Endothelial cell of umbilical vein (primary cell): ENCODE results near the gene OR7C1. TPM values are rescaled to one million over a fixed set of nuclear protein-coding genes. Genes with fewer than 3 reads are reported as not detected.

Source experiments
- BruUV-seq: library from RNA; stranded (reverse); fragments of 400-500 nt; replicated peaks from 2 replicates; lab custom pipeline; 2021; lab: Mats Ljungman, UMichigan
- CTCF ChIA-PET: fragments of 300-600, 350-600 bp; sonication (Branson Sonifier 250); formaldehyde crosslinking; loops from one replicate; lab custom pipeline; 2021; ENCODE audit warnings: antibody characterized with exemption, inconsistent platforms; lab: Charles Lee
- POLR2A ChIA-PET: fragments of 300-600, 350-600 bp; sonication (Branson Sonifier 250); formaldehyde crosslinking; loops from one replicate; lab custom pipeline; 2021; ENCODE audit warnings: antibody characterized with exemption, inconsistent platforms; lab: Charles Lee
- DNase-seq: peaks from one replicate; pipeline ENCODE4 v3.0.0-alpha.2; 2011; ENCODE audit warnings: low read depth, low spot score
- FAIRE-seq: peaks from 2 replicates; lab custom pipeline; 2011; peaks lifted over from hg19 to GRCh38; lab: Jason Lieb, UNC
- H2AFZ ChIP-seq: 2 replicates; pipeline ENCODE4 v1.6.0; 2012; ENCODE audit warnings: low read depth, low read length, control low read depth, inconsistent platforms
- H3K27ac ChIP-seq: 2 replicates; pipeline ENCODE4 v1.5.1; 2011; ENCODE audit warnings: low read depth, mild to moderate bottlenecking, control low read depth, low read length, moderate library complexity; ENCODE audit not compliant: insufficient read depth
- H3K27me3 ChIP-seq, 2 experiments: 2 replicates each; pipeline versions ENCODE4 v1.6.0 to v1.6.1; 2011; ENCODE audit warnings: low read length in 2 of 2, mixed read lengths in 1 of 2; ENCODE audit not compliant: control insufficient read depth in 2 of 2, insufficient read depth in 2 of 2
- H3K36me3 ChIP-seq, 2 experiments: 2 replicates in 1 of 2; 3 replicates in 1 of 2; pipeline ENCODE4 v1.5.1; 2011; ENCODE audit warnings: low read length in 2 of 2, mild to moderate bottlenecking in 1 of 2, moderate library complexity in 1 of 2; ENCODE audit not compliant: control insufficient read depth in 2 of 2, insufficient read depth in 2 of 2; ENCODE audit errors: extremely low read depth in 1 of 2
- H3K4me1 ChIP-seq: 3 replicates; pipeline ENCODE4 v1.5.1; 2011; ENCODE audit warnings: mild to moderate bottlenecking, low read length; ENCODE audit not compliant: control insufficient read depth, insufficient read depth; ENCODE audit errors: extremely low read depth
- H3K4me2 ChIP-seq: 2 replicates; pipeline ENCODE4 v1.6.1; 2011; ENCODE audit warnings: low read length, control low read depth, mixed read lengths; ENCODE audit not compliant: insufficient read depth
- H3K4me3 ChIP-seq, 3 experiments: fragments of 200-600 bp in 1 of 3; sonication (generic), shearing (Covaris generic) in 1 of 3; replicated peaks in 1 of 3; 2 replicates each; pipeline ENCODE4 v1.5.1; 2011 to 2016; ENCODE audit warnings: control low read depth in 3 of 3, low read length in 3 of 3, mild to moderate bottlenecking in 2 of 3, inconsistent platforms in 1 of 3, low read depth in 1 of 3, moderate library complexity in 1 of 3; ENCODE audit not compliant: insufficient read depth in 1 of 3
- H3K79me2 ChIP-seq: 2 replicates; pipeline ENCODE4 v1.6.0; 2012; ENCODE audit warnings: low read length, inconsistent platforms; ENCODE audit not compliant: control insufficient read depth, insufficient read depth
- H3K9ac ChIP-seq: replicated peaks from 2 replicates; pipeline ENCODE3; 2011; ENCODE audit warnings: low read length, control low read depth; ENCODE audit not compliant: insufficient read depth; ENCODE audit errors: extremely low read depth
- H3K9me1 ChIP-seq: replicated peaks from 3 replicates; pipeline ENCODE4 v1.6.0; 2011; ENCODE audit warnings: mild to moderate bottlenecking, low read length; ENCODE audit not compliant: control insufficient read depth, insufficient read depth; ENCODE audit errors: extremely low read depth
- H3K9me3 ChIP-seq: replicated peaks from 2 replicates; pipeline ENCODE4 v1.5.1; 2012; ENCODE audit warnings: low read length, inconsistent platforms; ENCODE audit not compliant: control insufficient read depth, insufficient read depth
- H4K20me1 ChIP-seq: replicated peaks from 2 replicates; pipeline ENCODE3; 2011; ENCODE audit warnings: mild to moderate bottlenecking, low read length; ENCODE audit not compliant: control insufficient read depth, insufficient read depth; ENCODE audit errors: extremely low read depth
- CTCF ChIP-seq, 2 donors: IDR thresholded peaks; 1 replicate in 1 of 2; 2 replicates in 1 of 2; pipeline ENCODE4 v1.5.1; 2011; ENCODE audit warnings: low read length in 2 of 2, mild to moderate bottlenecking in 2 of 2, moderate library complexity in 2 of 2, control low read depth in 1 of 2, inconsistent platforms in 1 of 2, low read depth in 1 of 2; ENCODE audit not compliant: insufficient read depth in 1 of 2; ENCODE audit errors: extremely low read depth in 1 of 2
- EZH2 ChIP-seq: IDR thresholded peaks from 2 replicates; pipeline ENCODE4 v1.6.1; 2012; ENCODE audit warnings: borderline replicate concordance, low read depth, mild to moderate bottlenecking, moderate library complexity, low read length, inconsistent platforms; ENCODE audit not compliant: severe bottlenecking
- GATA2 ChIP-seq: IDR thresholded peaks from 2 replicates; pipeline ENCODE4 v1.7.0; 2011; ENCODE audit warnings: low read depth, mild to moderate bottlenecking, moderate library complexity, mixed read lengths, low read length; ENCODE audit not compliant: insufficient read length, insufficient read depth
- JUN ChIP-seq: IDR thresholded peaks from 2 replicates; pipeline ENCODE4 v1.6.1; 2011; ENCODE audit warnings: borderline replicate concordance, low read depth; ENCODE audit not compliant: insufficient read length, insufficient read depth
- MAX ChIP-seq: IDR thresholded peaks from 2 replicates; pipeline ENCODE4 v1.6.1; 2011; ENCODE audit not compliant: insufficient read depth, insufficient read length
- MYC ChIP-seq: IDR thresholded peaks from one replicate; pipeline ENCODE4 v1.6.1; 2011; ENCODE audit warnings: mild to moderate bottlenecking, low read depth, low read length
- POLR2A ChIP-seq: IDR thresholded peaks from 2 replicates; pipeline ENCODE4 v1.6.1; 2012; ENCODE audit warnings: low read depth, mild to moderate bottlenecking, control low read depth, low read length
- POLR2AphosphoS5 ChIP-seq: IDR thresholded peaks from 2 replicates; pipeline ENCODE4 v1.6.1; 2012; ENCODE audit warnings: low read depth, mild to moderate bottlenecking, control low read depth, low read length, moderate library complexity; ENCODE audit not compliant: insufficient read depth
- dilution Hi-C: fragments of 300-500 bp; cut with MboI; formaldehyde crosslinking; loops from one replicate; pipeline ENCODE4 v1.15.0; 2019; ENCODE audit warnings: low sequenced_read_pairs; ENCODE audit not compliant: extremely low pct_ligation_motif_present
- intact Hi-C: fragments of 100-400 bp; cut with micrococcal nuclease; formaldehyde crosslinking; loops from one replicate; pipeline ENCODE4 v1.10.0; 2022
- polyA plus RNA-seq, 4 experiments: library from polyadenylated mRNA; depleted of rRNA in 3 of 4; stranded (reverse) in 3 of 4; unstranded in 1 of 4; fragments of >200 nt; gene quantifications; 2 replicates each; pipeline versions ENCODE4 v1.2.1 to v1.2.3, GENCODE V29; 2011 to 2012; ENCODE audit warnings: missing spikeins in 1 of 4
- total RNA-seq: library from RNA; stranded (reverse); gene quantifications from 2 replicates; pipeline ENCODE4 v1.2.3, GENCODE V29; 2021

The OR7C1 gene
- total and polyA plus RNA-seq, 2 donors (not counting 3 experiments of a cell fraction or from before 2014, with no cell fraction given), result not detected

GRCh38 chr19:14798760-14799159, 36.2 kb downstream of the OR7C1 start:
- H3K9ac ChIP-seq, result no peak overlapping the region
- H3K9me3 ChIP-seq, result no peaks in the 10 kb centered on the region
- H3K4me3 ChIP-seq, result no peak overlapping the region
- no peaks in the 10 kb centered on the region for H4K20me1 ChIP-seq
- no peaks in the 10 kb centered on the region for H3K27me3 ChIP-seq
- ChIA-PET POLR2A (no interaction called here), CTCF (interaction anchor here (0.7 to 1.0 kb wide), 2 partner anchors 8 to 12 kb away, joined by 3 read pairs; no protein-coding TSS in a partner anchor)
- H3K79me2 ChIP-seq, result no peaks in the 10 kb centered on the region
- no TSS peak for BruUV-seq
- no peaks in the 10 kb centered on the region for H3K9me1 ChIP-seq
- no peak overlapping the region for H2AFZ ChIP-seq
- no peak overlapping the region for H3K27ac ChIP-seq
- FAIRE-seq (no peak), DNase-seq (no peak)
- TF ChIP-seq POLR2A, result no peak
- TF ChIP-seq GATA2, result no peak
- no peak for TF ChIP-seq MYC
- TF ChIP-seq EZH2, result no peak
- TF ChIP-seq MAX, result no peak
- no peak for TF ChIP-seq POLR2AphosphoS5
- TF ChIP-seq JUN, result no peak
- no peak for TF ChIP-seq CTCF (IDR thresholded peaks at IDR 0.05; ENCODE audit: extremely low read depth in 1 of 2, insufficient read depth in 1 of 2, low read depth in 1 of 2, low read length in 2 of 2)
- H3K36me3 ChIP-seq, result no peaks in the 10 kb centered on the region
- dilution Hi-C loops, result no loop called here
- H3K4me1 ChIP-seq, result no peaks in the 10 kb centered on the region
- no peak overlapping the region for H3K4me2 ChIP-seq
- intact Hi-C loops, result no loop called here
